H1 (cell line): ENCODE results near the gene PDIA3. TPM values are rescaled to one million over a fixed set of nuclear protein-coding genes. Genes with fewer than 3 reads are reported as not detected.

Experiments
- BCL11A ChIP-seq, 2 experiments: IDR thresholded peaks; one replicate each; pipeline ENCODE4 v1.6.1; 2011; ENCODE audit warnings: low read depth in 2 of 2, low read length in 2 of 2, mild to moderate bottlenecking in 2 of 2
- CREB1 ChIP-seq: IDR thresholded peaks from 2 replicates; pipeline ENCODE4 v1.6.1; 2012; ENCODE audit warnings: inconsistent platforms
- FOSL1 ChIP-seq: IDR thresholded peaks from 2 replicates; pipeline ENCODE4 v1.6.1; 2011; ENCODE audit warnings: mild to moderate bottlenecking, low read depth, low read length, moderate library complexity; ENCODE audit not compliant: insufficient read depth
- GABPA ChIP-seq: IDR thresholded peaks from 2 replicates; pipeline ENCODE4 v1.6.1; 2011; ENCODE audit warnings: mild to moderate bottlenecking, low read length, moderate library complexity, borderline replicate concordance; ENCODE audit not compliant: insufficient read depth
- PHF8 ChIP-seq: fragments of 200-600 bp; sonication (generic); conservative IDR thresholded peaks from 2 replicates; pipeline ENCODE4 v1.7.1; 2012; ENCODE audit warnings: low read depth, mild to moderate bottlenecking, inconsistent platforms, low read length, moderate library complexity
- SP2 ChIP-seq: IDR thresholded peaks from 2 replicates; pipeline ENCODE4 v1.6.1; 2012; ENCODE audit warnings: mild to moderate bottlenecking, low read length, inconsistent platforms
- SRF ChIP-seq: IDR thresholded peaks from 2 replicates; pipeline ENCODE4 v1.6.1; 2011; ENCODE audit warnings: mild to moderate bottlenecking, low read depth, low read length, moderate library complexity
- SUZ12 ChIP-seq: fragments of 200-600 bp; sonication (generic); IDR thresholded peaks from 2 replicates; pipeline ENCODE4 v1.6.1; 2012; ENCODE audit warnings: mild to moderate bottlenecking, inconsistent platforms, low read length, moderate library complexity, mixed read lengths
- TAF7 ChIP-seq: optimal IDR thresholded peaks from 2 replicates; pipeline ENCODE3; 2011; ENCODE audit warnings: low read depth, mild to moderate bottlenecking, inconsistent platforms, low read length, moderate library complexity, borderline replicate concordance
- polyA plus RNA-seq, 7 experiments: library from polyadenylated mRNA; depleted of rRNA in 3 of 7; stranded (reverse) in 5 of 7; unstranded in 2 of 7; fragments of >200 nt in 5 of 7; fragments of 200-250 nt in 2 of 7; gene quantifications; 1 replicate in 5 of 7; 2 replicates in 1 of 7; 4 replicates in 1 of 7; pipeline versions ENCODE4 v1.2.1 to v1.2.3, GENCODE V29; 2011 to 2013; ENCODE audit warnings: missing spikeins in 2 of 7, mixed read lengths in 2 of 7
- total RNA-seq: library from RNA; stranded (reverse); fragmentation: NEBNext Ultra II Directional; extraction: Animal tissue kit (Norgen Biotek cat#: 25700); gene quantifications from 2 replicates; pipeline ENCODE4 v1.2.1, GENCODE V29; 2021

The PDIA3 gene
- total and polyA plus RNA-seq, 2 of the 8 experiments (the other 6 are each of a cell fraction or from before 2014, with no cell fraction given) = 90.4 to 655 TPM

- no peak for TF ChIP-seq GABPA
- no peak for TF ChIP-seq CREB1
- TF ChIP-seq FOSL1 = no peak
- TF ChIP-seq SP2 = no peak
- no peak for TF ChIP-seq PHF8
- no peak for TF ChIP-seq BCL11A (IDR thresholded peaks at IDR 0.05; ENCODE audit: low read depth in 2 of 2, low read length in 2 of 2)
- TF ChIP-seq SUZ12 = no peak
- TF ChIP-seq TAF7 = no peak
- no peak for TF ChIP-seq SRF
Measured at GRCh38 chr15:43799945-43800285, 53.7 kb downstream of the PDIA3 start, which contains the start of gene SERINC4 (continued).
